Stimulated activated CD8-positive, alpha-beta memory T cell treated with anti-CD3 and anti-CD28 coated beads, Interleukin-7, amount 100 ng/mL, for 1 hour (primary cell): Measurements from ENCODE around the gene FOXE1.

Experiments
- DNase-seq, 2 donors: peaks; one replicate each; pipeline ENCODE4 v3.0.0-alpha.2; 2020; ENCODE audit warnings: low read depth in 2 of 2

The FOXE1 gene

GRCh38 chr9:97866848-97867247 is 13.8 kb downstream of the FOXE1 start:
- DNase-seq, result no peak

- DNase-seq, result no peak
Observed at GRCh38 chr9:97868859-97869258, 15.8 kb downstream of the FOXE1 start.

GRCh38 chr9:97873425-97873824 is 20.4 kb downstream of the FOXE1 start:
- no peak for DNase-seq

- no peak for DNase-seq
Observed at GRCh38 chr9:97873882-97874281, 20.9 kb downstream of the FOXE1 start.

- DNase-seq, result no peak
Observed at GRCh38 chr9:97874624-97875023, 21.6 kb downstream of the FOXE1 start.

GRCh38 chr9:97875111-97875510 is 22.1 kb downstream of the FOXE1 start:
- no peak for DNase-seq

GRCh38 chr9:97876061-97876460 is 23.0 kb downstream of the FOXE1 start:
- DNase-seq, result no peak

- no peak for DNase-seq
Observed at GRCh38 chr9:97880336-97880735, 27.3 kb downstream of the FOXE1 start.

- DNase-seq, result peak in 1 of 2 donors; percentile 41
Observed at GRCh38 chr9:97889941-97890887, 37.2 kb downstream of the FOXE1 start.

GRCh38 chr9:97891736-97892135 is 38.7 kb downstream of the FOXE1 start:
- no peak for DNase-seq

- no peak for DNase-seq
Observed at GRCh38 chr9:97892421-97892820, 39.4 kb downstream of the FOXE1 start.

GRCh38 chr9:97895211-97895610 is 42.2 kb downstream of the FOXE1 start:
- no peak for DNase-seq

GRCh38 chr9:97895695-97896332 is 42.8 kb downstream of the FOXE1 start:
- no peak for DNase-seq

- DNase-seq, result no peak
Observed at GRCh38 chr9:97900103-97900737, 47.2 kb downstream of the FOXE1 start.

GRCh38 chr9:97900738-97901565 is 47.9 kb downstream of the FOXE1 start:
- DNase-seq, result no peak

GRCh38 chr9:97903177-97903576 is 50.2 kb downstream of the FOXE1 start:
- DNase-seq, result no peak

GRCh38 chr9:97904725-97905124 is 51.7 kb downstream of the FOXE1 start:
- DNase-seq, result no peak

GRCh38 chr9:97905228-97905627 is 52.2 kb downstream of the FOXE1 start:
- DNase-seq, result no peak
